H1 (cell line): Measurements from ENCODE around the gene SMG1.

ENCODE experiments used
- BCL11A ChIP-seq, 2 experiments: IDR thresholded peaks; one replicate each; pipeline ENCODE4 v1.6.1; 2011; ENCODE audit warnings: low read depth in 2 of 2, low read length in 2 of 2, mild to moderate bottlenecking in 2 of 2
- CHD1 ChIP-seq: IDR thresholded peaks from 2 replicates; pipeline ENCODE4 v1.6.1; 2012; ENCODE audit warnings: low read depth, low read length, improper control_type of control experiment
- CHD2 ChIP-seq: IDR thresholded peaks from 2 replicates; pipeline ENCODE4 v1.6.1; 2012; ENCODE audit warnings: low read length, improper control_type of control experiment
- CTCF ChIP-seq, 3 experiments: IDR thresholded peaks; 1 replicate in 2 of 3; 2 replicates in 1 of 3; pipeline versions ENCODE4 v1.5.1 to v1.6.1; 2011; ENCODE audit warnings: low read length in 3 of 3, mild to moderate bottlenecking in 3 of 3, inconsistent platforms in 2 of 3, low read depth in 1 of 3, moderate library complexity in 1 of 3; ENCODE audit not compliant: insufficient read depth in 1 of 3; ENCODE audit errors: control extremely low read depth in 1 of 3
- GABPA ChIP-seq: IDR thresholded peaks from 2 replicates; pipeline ENCODE4 v1.6.1; 2011; ENCODE audit warnings: mild to moderate bottlenecking, low read length, moderate library complexity, borderline replicate concordance; ENCODE audit not compliant: insufficient read depth
- KDM5A ChIP-seq: fragments of 200-600 bp; IDR thresholded peaks from 2 replicates; pipeline ENCODE4 v1.7.1; 2012; ENCODE audit warnings: mild to moderate bottlenecking, low read length, inconsistent platforms, mixed read lengths
- POLR2A ChIP-seq, 2 experiments: IDR thresholded peaks; 1 replicate in 1 of 2; 2 replicates in 1 of 2; pipeline ENCODE4 v1.6.1; 2011; ENCODE audit warnings: low read depth in 2 of 2, low read length in 2 of 2, mild to moderate bottlenecking in 2 of 2; ENCODE audit errors: control extremely low read depth in 1 of 2
- POLR2AphosphoS5 ChIP-seq: IDR thresholded peaks from 2 replicates; pipeline ENCODE4 v1.6.1; 2011; ENCODE audit warnings: low read depth, low read length
- RNF2 ChIP-seq: fragments of 200-900, 300-1000 bp; sonication (generic); IDR thresholded peaks from 2 replicates; pipeline ENCODE4 v1.7.1; 2016; ENCODE audit warnings: borderline replicate concordance, low read depth, mild to moderate bottlenecking, antibody characterized with exemption, low read length; ENCODE audit not compliant: poor library complexity, severe bottlenecking; ENCODE audit errors: missing control alignments
- SIX5 ChIP-seq: IDR thresholded peaks from 2 replicates; pipeline ENCODE4 v1.6.1; 2011; ENCODE audit warnings: mild to moderate bottlenecking, low read depth, low read length
- SP1 ChIP-seq: IDR thresholded peaks from 2 replicates; pipeline ENCODE4 v1.6.1; 2011; ENCODE audit warnings: low read depth, low read length
- SUZ12 ChIP-seq: fragments of 200-600 bp; sonication (generic); IDR thresholded peaks from 2 replicates; pipeline ENCODE4 v1.6.1; 2012; ENCODE audit warnings: mild to moderate bottlenecking, inconsistent platforms, low read length, moderate library complexity, mixed read lengths
- TAF1 ChIP-seq: IDR thresholded peaks from 2 replicates; pipeline ENCODE4 v1.6.1; 2011; ENCODE audit warnings: mild to moderate bottlenecking, low read depth, low read length

DNA sequence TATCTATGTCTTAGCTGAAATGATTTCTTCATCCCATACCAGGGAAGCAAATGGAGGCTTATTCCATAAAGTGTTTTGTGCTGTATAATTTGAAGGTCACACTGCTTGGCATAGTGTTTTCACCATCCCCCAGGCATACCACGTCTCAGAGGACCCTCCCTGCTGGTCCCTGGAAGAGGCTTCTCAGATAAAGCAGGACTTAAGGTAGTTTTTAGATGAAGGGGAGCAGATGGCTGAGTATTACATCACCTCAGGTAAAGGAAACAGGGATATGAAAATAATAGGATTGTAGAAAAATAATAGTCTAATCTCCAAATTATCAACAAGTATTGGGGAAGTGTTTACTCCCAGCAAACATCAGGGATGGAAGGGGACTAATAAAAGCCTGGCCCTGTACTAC is 7.3 kb upstream of the SMG1 start:
- TF ChIP-seq CTCF (IDR thresholded peaks at IDR 0.05; ENCODE audit: control extremely low read depth in 1 of 3, insufficient read depth in 1 of 3, low read depth in 1 of 3, low read length in 3 of 3) = no peak
- TF ChIP-seq SUZ12 = no peak
- TF ChIP-seq BCL11A (IDR thresholded peaks at IDR 0.05; ENCODE audit: low read depth in 2 of 2, low read length in 2 of 2) = no peak
- TF ChIP-seq POLR2A (IDR thresholded peaks at IDR 0.05; ENCODE audit: control extremely low read depth in 1 of 2, low read depth in 2 of 2, low read length in 2 of 2) = no peak
- no peak for TF ChIP-seq SIX5
- no peak for TF ChIP-seq SP1
- TF ChIP-seq POLR2AphosphoS5 = no peak
- no peak for TF ChIP-seq TAF1
- TF ChIP-seq RNF2 = no peak
- no peak for TF ChIP-seq GABPA
- no peak for TF ChIP-seq CHD1
- TF ChIP-seq KDM5A = no peak
- TF ChIP-seq CHD2 = no peak
